Activated T-cell treated with anti-CD3 and anti-CD28 coated beads for 48 hours (primary cell): ENCODE data around the gene SLC17A3.

Experiments
- DNase-seq: peaks from one replicate; pipeline ENCODE4 v3.0.0-alpha.2; 2020; ENCODE audit warnings: low read depth

Gene SLC17A3

GRCh38 chr6:25874118-25874517, at the start of gene SLC17A3:
TSS of gene SLC17A3 (minus strand) at chr6:25874243. CDS start at chr6:25868387, 5,856 bp downstream.
- DNase-seq: no peak

- no peak for DNase-seq
These were observed 48.3 kb upstream of the SLC17A3 start for GRCh38 chr6:25922301-25922700.

DNA sequence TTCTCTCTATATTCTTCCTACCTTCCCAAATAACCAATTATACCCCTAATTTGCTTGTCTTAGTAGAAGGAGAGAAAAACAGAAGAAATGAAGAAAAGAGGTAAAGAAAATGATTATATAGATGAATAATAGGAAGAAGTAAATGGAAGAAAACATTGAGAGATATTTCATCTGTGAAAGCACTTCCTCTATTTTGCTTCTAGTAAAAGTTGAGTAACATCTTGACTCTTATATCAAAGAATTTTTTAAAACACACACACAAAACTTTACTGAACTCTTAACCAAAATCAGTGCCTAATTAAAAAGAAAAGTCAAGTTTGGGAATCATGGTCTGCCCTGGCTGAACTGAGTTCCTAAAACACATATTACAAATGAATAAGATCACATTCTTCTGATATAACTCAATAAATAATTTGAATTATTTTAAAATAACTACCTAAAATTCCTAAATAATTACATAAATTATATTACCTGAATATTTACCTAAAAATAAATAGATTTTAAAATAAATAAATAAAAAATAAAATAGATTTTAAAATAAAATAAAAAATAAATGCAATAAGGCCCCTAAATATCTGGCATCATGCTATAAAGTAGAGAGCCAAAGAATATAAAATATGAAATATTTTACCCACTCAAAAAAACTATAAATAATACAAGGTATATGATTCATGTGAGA, 47.6 kb upstream of the SLC17A3 start:
- no peak for DNase-seq

DNA sequence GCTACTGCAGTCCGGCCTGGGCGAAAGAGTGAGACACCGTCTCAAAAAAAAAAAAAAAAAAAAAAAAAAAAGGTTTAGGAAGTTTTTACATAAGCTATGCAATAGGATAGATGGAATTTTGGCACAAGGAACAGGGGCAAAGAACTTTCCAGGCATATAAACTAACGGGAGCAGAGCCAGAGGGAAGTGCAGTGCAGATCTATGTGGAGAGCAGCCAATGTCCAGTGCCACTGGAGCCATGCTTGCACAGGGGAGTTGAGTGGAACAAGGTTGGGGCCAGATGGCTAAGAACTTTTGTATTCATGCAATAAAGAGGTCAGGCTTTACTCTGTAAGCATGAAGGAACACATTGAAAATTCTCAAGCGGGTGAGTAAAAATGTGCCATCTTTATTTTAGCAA, 45.6 kb upstream of the SLC17A3 start:
- DNase-seq: no peak

GRCh38 chr6:25918083-25918683, 44.1 kb upstream of the SLC17A3 start:
- peak; percentile 24 for DNase-seq

DNA sequence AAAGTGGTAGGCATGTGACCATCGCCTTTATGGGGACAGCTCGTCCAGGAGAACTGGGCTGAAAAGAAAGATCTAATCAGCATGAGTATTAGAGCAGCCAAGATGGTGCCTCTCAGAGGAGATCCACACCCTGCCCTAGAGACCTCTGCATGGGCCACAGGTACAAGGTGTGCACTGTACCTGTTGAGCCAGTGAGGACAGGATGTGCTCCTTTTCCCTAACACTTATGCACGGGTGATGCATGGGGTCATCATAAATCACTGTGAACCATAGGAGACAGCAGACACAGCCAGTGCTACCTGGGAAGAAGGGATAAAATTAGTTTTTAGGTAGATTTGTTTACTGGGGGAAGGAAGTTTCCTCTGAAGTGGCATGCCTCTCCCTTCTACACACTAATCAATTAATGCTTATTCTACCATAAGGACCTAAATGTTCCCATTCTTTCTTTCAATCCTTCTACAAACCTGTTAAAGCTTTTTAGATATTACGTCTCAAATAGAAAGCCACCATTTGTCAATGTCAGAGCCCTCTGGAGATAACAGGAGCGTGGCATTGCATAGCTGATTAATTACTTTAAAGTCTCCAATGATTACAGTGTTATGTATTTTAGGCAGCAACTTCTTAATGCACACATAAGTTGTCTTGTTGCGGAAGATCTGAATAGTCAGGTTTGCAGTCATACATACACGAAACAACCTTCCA, 42.9 kb upstream of the SLC17A3 start:
- DNase-seq: no peak

DNA sequence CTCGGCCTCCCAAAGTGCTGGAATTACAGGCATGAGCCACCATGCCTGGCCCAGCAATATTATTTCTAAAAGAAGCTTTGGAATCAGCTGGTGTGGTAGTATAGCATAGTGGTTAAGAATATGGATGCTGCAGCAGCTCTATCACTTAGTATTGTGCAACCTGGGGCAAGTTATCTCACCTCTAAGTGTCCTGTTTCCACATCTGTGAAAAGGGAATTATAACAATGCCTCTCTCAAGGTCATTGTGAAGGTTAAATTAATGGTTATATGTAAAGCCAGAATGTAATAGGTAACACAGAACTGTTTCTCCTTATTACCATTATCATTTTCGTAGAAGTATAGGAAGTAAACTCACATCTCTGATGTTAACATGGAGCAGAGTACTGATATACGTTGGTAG, 42.3 kb upstream of the SLC17A3 start:
- no peak for DNase-seq

DNA sequence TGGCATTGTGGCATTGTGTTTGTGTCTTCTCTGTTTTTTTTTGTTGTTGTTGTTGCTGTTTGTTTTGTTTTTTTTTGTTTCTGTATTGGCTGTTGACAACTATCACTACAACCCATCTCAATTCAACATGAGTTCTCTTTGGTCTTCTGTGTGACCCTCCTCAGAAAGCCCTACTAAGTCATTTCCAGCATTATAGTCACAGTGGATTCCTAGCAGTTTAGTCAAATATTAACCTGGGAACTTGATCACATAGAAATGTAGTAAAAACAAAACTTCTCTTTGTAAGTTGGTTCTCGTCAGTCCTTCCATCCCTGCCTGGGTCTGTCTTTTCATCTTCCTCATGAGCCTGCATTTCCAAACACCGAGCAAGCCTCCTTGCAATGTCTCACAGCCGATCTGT, 39.7 kb upstream of the SLC17A3 start:
- DNase-seq: no peak

- no peak for DNase-seq
These were observed 37.3 kb upstream of the SLC17A3 start for GRCh38 chr6:25911351-25911750.

GRCh38 chr6:25907475-25908014, 33.5 kb upstream of the SLC17A3 start:
- DNase-seq: no peak

- DNase-seq: no peak
These were observed 29.5 kb upstream of the SLC17A3 start for GRCh38 chr6:25903467-25904099.

GRCh38 chr6:25902071-25902470, 28.0 kb upstream of the SLC17A3 start:
- no peak for DNase-seq

GRCh38 chr6:25900843-25901242, 26.8 kb upstream of the SLC17A3 start:
- DNase-seq: no peak

- DNase-seq: no peak
These were observed 25.8 kb upstream of the SLC17A3 start for GRCh38 chr6:25899580-25900408.

- DNase-seq: no peak
These were observed 25.1 kb upstream of the SLC17A3 start for GRCh38 chr6:25899123-25899522.

GRCh38 chr6:25898289-25898977, 24.4 kb upstream of the SLC17A3 start:
- DNase-seq: no peak

DNA sequence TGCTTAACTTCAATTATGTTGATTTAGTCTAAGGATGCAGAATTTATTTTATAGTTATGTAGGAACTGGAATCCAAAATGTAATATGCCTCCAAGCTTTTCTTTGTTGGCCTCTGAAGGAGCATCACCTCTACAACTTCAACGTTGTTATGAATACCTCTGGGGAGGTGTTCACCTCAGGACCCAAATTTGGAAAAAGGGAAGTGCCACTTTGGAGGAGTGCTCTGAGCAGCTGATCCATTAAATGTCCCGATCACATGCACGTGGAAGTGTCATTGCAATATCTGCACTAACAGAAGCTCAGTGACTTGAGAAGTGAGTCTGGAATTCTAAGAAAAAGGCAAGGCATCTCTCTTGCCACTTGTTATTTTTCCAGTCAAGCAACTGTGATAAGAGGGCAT, 22.2 kb upstream of the SLC17A3 start:
- DNase-seq: no peak

- no peak for DNase-seq
These were observed 21.7 kb upstream of the SLC17A3 start for GRCh38 chr6:25895771-25896170.

- DNase-seq: no peak
These were observed 19.7 kb upstream of the SLC17A3 start for GRCh38 chr6:25893778-25894177.

GRCh38 chr6:25892877-25893276, 18.8 kb upstream of the SLC17A3 start:
- DNase-seq: no peak
